ENCODE data around the gene AP4B1.
"Not testable (repeated sequence)": the region's sequence is repeated elsewhere in the genome, so short reads cannot be mapped to it uniquely, and the experiment has no call there.

AP4B1 gene

DNA sequence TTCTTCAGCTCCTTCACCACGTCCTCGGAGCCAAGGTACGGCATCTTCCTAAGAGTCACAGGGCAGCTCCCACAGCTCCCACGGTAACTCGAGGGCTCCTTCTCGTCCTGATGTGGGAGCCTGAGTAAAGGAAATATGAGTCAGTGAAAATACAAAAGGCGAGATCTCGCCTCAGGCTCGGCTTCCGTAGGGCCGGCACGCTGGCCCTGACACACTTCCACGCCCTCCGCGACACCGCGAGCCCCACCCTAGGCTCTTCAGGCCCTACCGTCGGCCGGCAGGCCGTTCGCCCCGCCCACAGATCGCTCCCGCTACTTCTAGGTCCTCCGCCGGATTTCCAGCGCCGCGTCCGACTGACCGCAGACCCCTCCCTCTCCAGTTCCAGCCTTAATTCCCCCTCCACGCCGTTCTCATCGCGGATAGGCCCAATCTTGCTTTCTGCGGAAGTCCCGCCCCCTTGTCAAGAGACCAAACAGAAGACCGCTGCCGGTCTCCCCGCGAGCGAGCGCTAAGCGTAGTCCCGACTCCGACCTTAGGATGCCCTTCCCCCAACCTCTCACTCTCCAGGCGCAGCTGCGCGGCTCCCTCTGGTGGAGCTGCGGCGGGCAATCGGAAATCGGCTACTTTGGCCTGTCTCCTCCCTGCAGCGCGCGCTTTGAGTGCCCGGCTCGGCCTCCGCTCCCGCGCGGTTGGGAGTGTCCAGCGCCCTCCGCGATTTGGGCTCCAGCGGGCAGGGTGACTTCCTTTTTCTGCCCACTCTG lies at the start of gene AP4B1, which contains the start of gene DCLRE1B:
Gene AP4B1 (minus strand): TSS at position 126 of the 761 bp plus-strand sequence. CDS start 82 bp downstream, at position 44.
Gene DCLRE1B (plus strand): TSS at position 653 of the 761 bp plus-strand sequence. CDS start 261 bp downstream, outside the sequence.
- peak; percentile 99 for DNase-seq

- DNase-seq, result no peak
Measured at GRCh38 chr1:113951719-113952118, 47.1 kb upstream of the AP4B1 start.

GRCh38 chr1:113950908-113951307 lies 46.3 kb upstream of the AP4B1 start:
- no peak for DNase-seq

GRCh38 chr1:113949007-113949406 lies 44.4 kb upstream of the AP4B1 start:
- DNase-seq, result no peak

GRCh38 chr1:113948151-113948550 lies 43.6 kb upstream of the AP4B1 start:
- not testable (repeated sequence) for DNase-seq

DNA sequence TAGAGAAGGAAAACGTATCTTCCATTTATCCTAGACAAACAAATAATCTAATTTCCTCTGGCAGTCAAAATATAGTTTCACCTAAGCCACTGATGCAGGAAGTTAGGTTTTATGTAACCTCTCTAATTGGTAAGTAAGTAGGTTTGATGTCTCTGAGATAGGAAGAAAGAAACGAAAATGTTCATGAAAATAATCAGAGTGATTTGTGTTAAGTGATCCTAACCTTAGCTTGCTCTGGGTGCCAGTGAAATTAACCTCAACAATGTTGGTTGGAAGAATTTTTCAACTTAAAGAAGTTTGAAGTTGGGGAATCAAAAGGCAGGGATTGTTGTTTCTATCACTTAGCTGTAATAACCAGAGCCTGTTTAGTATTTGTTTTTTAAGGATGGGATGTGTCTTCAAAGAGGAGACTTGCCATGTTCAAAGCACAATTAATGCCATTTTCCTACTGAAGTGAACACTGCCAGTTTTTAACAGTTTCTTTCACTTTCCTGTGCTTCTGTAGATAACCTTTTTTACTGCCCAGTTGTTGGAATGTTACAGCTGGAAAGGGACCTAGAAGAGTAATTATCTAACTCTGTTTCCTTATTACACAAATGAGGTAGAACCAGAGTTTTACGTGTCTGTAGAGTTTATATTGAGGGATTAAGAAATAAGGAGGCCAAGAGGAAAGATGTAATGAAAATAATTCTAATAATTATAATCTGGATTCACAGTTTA lies 42.9 kb upstream of the AP4B1 start:
- DNase-seq, result no peak

- no peak for DNase-seq
Measured at GRCh38 chr1:113946678-113947387, 42.2 kb upstream of the AP4B1 start.

DNA sequence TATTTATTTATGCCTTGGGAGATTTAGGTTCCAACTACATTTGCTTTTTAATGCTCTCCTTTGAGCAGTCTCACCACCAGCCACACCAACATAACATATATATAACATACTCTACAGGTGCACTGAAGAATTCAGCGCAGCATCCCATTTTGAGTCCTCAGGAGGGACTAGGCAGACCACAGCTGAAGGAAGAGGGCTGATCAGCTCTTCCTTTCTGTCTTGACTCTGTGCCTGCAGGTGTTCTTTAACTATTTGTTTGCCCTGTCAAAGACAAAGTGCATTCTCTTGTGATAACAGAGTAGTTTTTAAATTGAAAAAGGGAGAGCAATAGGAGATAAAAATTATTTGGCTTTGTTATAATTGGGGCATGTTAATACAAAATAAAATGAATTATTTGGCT lies 41.5 kb upstream of the AP4B1 start:
- no peak for DNase-seq

DNA sequence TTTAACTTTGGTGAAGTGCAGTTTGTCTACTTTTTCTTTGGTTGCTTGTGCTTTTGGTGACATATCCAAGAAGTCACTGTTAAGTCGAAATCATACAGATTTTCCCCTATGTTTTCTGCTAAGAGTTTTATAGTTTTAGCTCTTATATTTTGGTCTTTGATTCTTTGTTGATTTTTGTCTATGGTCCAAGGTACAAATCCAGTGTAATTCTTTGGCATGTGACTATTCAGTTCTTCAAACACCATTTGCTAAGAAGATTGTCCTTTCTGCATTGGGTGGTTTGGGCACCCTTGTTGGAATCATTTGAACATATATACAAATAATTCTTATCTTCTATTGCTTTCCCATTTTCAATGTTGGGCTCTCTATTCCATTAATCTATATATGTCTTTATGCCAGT lies 40.7 kb upstream of the AP4B1 start:
- DNase-seq, result no peak

GRCh38 chr1:113943028-113943811 lies 38.6 kb upstream of the AP4B1 start:
- DNase-seq, result no peak

- DNase-seq, result no peak
Measured at GRCh38 chr1:113942527-113942926, 37.9 kb upstream of the AP4B1 start.

DNA sequence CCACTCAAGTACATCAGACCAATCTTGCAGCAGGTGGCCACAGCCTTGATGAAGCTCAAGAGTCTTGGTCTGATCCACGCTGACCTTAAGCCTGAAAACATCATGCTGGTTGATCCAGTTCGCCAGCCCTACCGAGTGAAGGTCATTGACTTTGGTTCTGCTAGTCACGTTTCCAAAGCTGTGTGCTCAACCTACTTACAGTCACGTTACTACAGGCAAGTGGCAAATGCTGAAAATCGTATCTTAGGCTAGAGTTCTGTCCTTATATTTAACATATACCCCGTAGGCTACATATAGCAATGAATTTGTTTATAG lies 36.6 kb upstream of the AP4B1 start:
- no peak for DNase-seq

GRCh38 chr1:113940365-113941244 lies 36.0 kb upstream of the AP4B1 start:
- no peak for DNase-seq

DNA sequence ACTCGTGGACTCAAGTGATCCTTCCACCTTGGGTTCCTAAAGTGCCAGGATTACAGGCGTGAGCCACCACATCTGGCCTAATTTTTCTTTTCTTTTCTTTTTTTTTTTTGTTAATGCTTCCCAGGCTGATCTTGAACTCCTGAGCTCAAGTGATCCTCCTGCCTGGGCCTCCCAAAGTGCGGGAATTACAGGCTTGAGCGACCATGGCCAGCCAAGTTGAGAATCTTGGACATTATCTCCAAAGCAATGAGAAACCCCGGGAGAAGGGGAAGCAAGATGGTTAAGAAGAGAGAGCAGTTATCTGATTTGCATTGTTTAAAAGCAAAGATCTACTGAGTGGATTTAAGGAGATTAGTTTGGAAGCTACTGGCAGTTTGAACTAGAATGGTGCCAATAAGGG lies 33.6 kb upstream of the AP4B1 start:
- DNase-seq, result no peak

- DNase-seq, result no peak
Measured at GRCh38 chr1:113937146-113937545, 32.5 kb upstream of the AP4B1 start.

DNA sequence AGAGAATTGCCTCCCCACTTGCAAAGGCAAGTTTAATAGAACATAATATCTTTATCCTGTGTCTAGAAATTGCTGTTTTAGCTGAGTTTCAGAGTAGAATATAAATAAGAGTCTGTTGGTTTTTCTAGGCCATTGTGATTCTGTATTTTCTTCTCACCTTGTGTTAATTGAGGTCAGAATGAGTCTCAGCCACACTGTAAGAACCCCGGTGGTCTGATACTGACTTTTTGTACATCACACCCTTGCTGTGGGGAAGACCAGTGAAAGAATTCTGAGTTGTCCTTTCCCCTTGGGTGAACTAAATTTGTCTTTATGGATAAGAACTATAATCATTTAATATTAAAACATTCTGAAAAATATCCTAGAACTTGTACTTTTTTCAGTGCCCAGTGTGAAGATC lies 31.4 kb upstream of the AP4B1 start:
- DNase-seq, result no peak

DNA sequence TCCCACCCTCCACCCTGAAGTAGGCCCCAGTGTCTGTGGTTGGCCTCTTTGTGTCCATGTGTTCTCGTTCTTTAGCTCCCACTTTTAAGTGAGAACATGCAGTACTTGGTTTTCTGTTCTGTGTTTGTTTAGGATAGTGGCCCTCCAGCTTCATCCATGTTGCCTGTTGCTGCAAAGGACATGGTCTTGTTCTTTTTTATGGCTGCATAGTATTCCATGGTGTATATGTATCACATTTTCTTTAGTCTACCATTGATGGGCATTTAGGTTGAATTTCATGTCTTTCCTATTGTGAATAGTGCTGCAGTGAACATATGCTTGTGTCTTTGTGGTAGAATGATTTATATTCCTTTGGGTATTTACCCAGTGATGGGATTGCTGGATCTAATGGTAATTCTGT lies 30.6 kb upstream of the AP4B1 start:
- DNase-seq, result no peak

DNA sequence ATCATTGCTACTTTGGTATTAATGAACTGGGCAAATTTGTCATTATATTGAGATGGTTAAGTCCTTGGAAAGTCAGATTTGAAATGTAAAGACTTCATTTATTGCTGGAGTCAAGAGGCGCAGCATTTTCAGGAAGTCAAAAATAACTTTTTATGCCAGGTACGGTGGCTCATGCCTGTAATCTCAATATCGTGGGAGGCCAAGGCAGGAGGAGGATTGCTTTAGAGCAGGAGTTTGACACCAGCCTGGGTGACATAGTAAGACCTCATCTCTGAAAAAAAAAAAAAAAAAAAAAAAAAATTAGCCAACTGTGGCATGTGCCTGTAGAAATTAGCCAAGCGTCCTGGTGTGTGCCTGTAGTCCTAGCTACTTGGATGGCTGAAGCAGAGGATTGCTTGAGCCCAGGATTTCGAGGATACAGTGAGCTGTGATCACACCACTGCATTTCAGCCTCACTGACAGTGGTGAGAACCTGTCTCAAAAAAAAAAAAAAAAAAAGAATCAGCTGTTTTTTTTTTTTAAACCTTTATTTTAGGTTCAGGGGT lies 30.0 kb upstream of the AP4B1 start:
- DNase-seq, result no peak

DNA sequence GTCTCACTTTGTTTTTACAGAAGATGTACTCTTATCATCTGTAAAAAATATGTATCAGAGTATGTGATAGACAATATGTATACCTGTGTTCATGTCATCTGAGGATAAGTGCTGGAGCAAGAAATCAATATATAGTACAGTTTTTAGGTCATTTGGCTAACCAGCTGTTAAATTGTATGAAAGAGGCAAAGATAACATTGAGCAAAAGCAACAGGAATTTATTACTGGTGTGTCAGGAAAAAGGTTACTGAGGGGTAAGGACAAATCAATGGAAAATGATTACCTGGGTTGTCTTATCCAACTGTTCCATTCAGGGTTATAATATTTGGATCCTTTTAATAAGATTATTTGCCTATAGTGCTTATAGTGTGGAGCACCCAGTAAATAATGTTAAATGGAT lies 29.4 kb upstream of the AP4B1 start:
- DNase-seq, result no peak

- no peak for DNase-seq
Measured at GRCh38 chr1:113931451-113931851, 26.9 kb upstream of the AP4B1 start.

- DNase-seq, result no peak
Measured at GRCh38 chr1:113930499-113931161, 26.0 kb upstream of the AP4B1 start.

Measured in SHP77 (cell line).